Activated CD8-positive, alpha-beta T cell treated with anti-CD3 and anti-CD28 coated beads, Interleukin-2, amount 10 ng/mL, durations not matched to agents 7 days and 5 days (primary cell): Measurements from ENCODE around the gene ARHGAP15. TPM values are rescaled to one million over a fixed set of nuclear protein-coding genes. Genes with fewer than 3 reads are reported as not detected.
A peak's percentile ranks its signal among the peaks of the same experiment; 100 is the strongest.

ENCODE experiments used
- ATAC-seq: fragments of 150-1000 bp; cut with Tn5 transposase; one replicate; pipeline ENCODE4 v1.10.0; 2021; ENCODE audit warnings: moderate library complexity
- CTCF ChIA-PET: fragments of 350-600 bp; sonication (Branson Sonifier 250); formaldehyde crosslinking; loops from one replicate; lab custom pipeline; 2021; ENCODE audit warnings: antibody characterized with exemption; lab: Charles Lee
- POLR2A ChIA-PET: fragments of 350-600 bp; sonication (Branson Sonifier 250); formaldehyde crosslinking; loops from one replicate; lab custom pipeline; 2021; ENCODE audit warnings: antibody characterized with exemption; lab: Charles Lee
- DNase-seq: peaks from one replicate; pipeline ENCODE4 v3.0.0-alpha.2; 2020
- H3K27ac Mint-ChIP-seq: one replicate; pipeline ENCODE4 v1.8.0; 2021; ENCODE audit warnings: mild to moderate bottlenecking, mixed read lengths
- H3K27me3 Mint-ChIP-seq: one replicate; pipeline ENCODE4 v1.8.0; 2021; ENCODE audit warnings: low read depth, mixed read lengths
- H3K36me3 Mint-ChIP-seq: one replicate; pipeline ENCODE4 v1.8.0; 2021; ENCODE audit warnings: low read depth, mixed read lengths
- H3K4me1 Mint-ChIP-seq: one replicate; pipeline ENCODE4 v1.8.0; 2021; ENCODE audit warnings: low read depth, mixed read lengths
- H3K4me3 Mint-ChIP-seq: one replicate; pipeline ENCODE4 v1.8.0; 2021; ENCODE audit warnings: mild to moderate bottlenecking, mixed read lengths
- H3K9me3 Mint-ChIP-seq: one replicate; pipeline ENCODE4 v1.8.0; 2022; ENCODE audit warnings: mixed read lengths; ENCODE audit not compliant: insufficient read depth
- total RNA-seq, 2 experiments: library from RNA; stranded (reverse); gene quantifications; one replicate each; pipeline ENCODE4 v1.2.3, GENCODE V29; 2021

Gene ARHGAP15
- total RNA-seq, 2 experiments from 2014 or later: 154 to 158 TPM

- POLR2A ChIA-PET: interaction anchor here (2.2 kb wide), 1 partner anchor 9 kb away, joined by 12 read pairs; no protein-coding TSS in a partner anchor
- H3K27ac Mint-ChIP-seq: no peak overlapping the region
- H3K4me1 Mint-ChIP-seq: peaks cover 41% of the 10 kb centered on the region
- no peak for ATAC-seq
- H3K36me3 Mint-ChIP-seq: peaks cover 33% of the 10 kb centered on the region
- no peak for DNase-seq
- no peaks in the 10 kb centered on the region for H3K27me3 Mint-ChIP-seq
- CTCF ChIA-PET: interaction anchor here (1.2 to 3.2 kb wide), 2 partner anchors 10 to 88 kb away, joined by 3 to 33 read pairs; no protein-coding TSS in a partner anchor
- no peaks in the 10 kb centered on the region for H3K9me3 Mint-ChIP-seq
- H3K4me3 Mint-ChIP-seq: no peak overlapping the region
Observed at GRCh38 chr2:143248631-143249030, 119.4 kb downstream of the ARHGAP15 start.

DNA sequence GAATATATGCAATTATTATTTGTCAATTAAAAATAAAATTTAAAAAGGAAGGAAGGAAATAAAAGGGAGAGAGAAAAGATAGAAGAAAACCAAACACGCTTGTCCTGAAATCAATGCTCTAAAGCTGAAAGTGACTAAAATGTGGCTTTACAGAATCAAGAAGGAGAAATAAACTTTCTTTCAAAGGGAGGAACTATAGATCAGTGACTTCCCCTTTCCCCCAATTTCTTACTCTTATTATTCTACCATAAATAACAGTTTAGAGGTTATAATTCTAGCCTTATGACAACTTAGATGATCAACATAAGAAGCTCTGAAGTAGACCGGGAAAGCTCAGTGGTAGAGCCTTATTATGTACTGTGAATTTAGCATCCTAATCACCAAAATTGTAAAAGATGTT is 122.5 kb downstream of the ARHGAP15 start:
- DNase-seq (no peak), ATAC-seq (no peak)
- Mint-ChIP-seq H3K4me1 (peaks cover 65% of the 10 kb centered on the region), H3K36me3 (peaks cover 46% of the 10 kb centered on the region), H3K27ac (peak overlapping the region; percentile 65), H3K9me3 (no peaks in the 10 kb centered on the region), H3K4me3 (no peak overlapping the region), H3K27me3 (no peaks in the 10 kb centered on the region)
- ChIA-PET POLR2A (no interaction called here), CTCF (interaction anchor here (0.6 to 3.0 kb wide), 9 partner anchors 8 to 141 kb away, joined by 3 to 17 read pairs (median 6); no protein-coding TSS in a partner anchor)

- CTCF ChIA-PET: interaction anchor here (0.6 to 3.0 kb wide), 9 partner anchors 9 to 141 kb away, joined by 3 to 17 read pairs (median 6); no protein-coding TSS in a partner anchor
- POLR2A ChIA-PET: interaction anchor here (0.7 kb wide), 1 partner anchor 9 kb away, joined by 3 read pairs; no protein-coding TSS in a partner anchor
- Mint-ChIP-seq H3K9me3 (no peaks in the 10 kb centered on the region), H3K27ac (peak overlapping the region; percentile 70), H3K4me1 (peaks cover 70% of the 10 kb centered on the region), H3K4me3 (peak overlapping the region; percentile 25), H3K36me3 (peaks cover 49% of the 10 kb centered on the region), H3K27me3 (no peaks in the 10 kb centered on the region)
- ATAC-seq (no peak), DNase-seq (no peak)
Observed at GRCh38 chr2:143252138-143252907, 123.1 kb downstream of the ARHGAP15 start.

GRCh38 chr2:143254110-143254509 is 124.9 kb downstream of the ARHGAP15 start:
- Mint-ChIP-seq H3K4me3 (peak overlapping the region; percentile 45), H3K27ac (peak overlapping the region; percentile 81), H3K27me3 (no peaks in the 10 kb centered on the region), H3K36me3 (peaks cover 45% of the 10 kb centered on the region), H3K4me1 (peaks cover 75% of the 10 kb centered on the region), H3K9me3 (no peaks in the 10 kb centered on the region)
- ATAC-seq (peak; percentile 26), DNase-seq (peak; percentile 63)
- ChIA-PET CTCF (interaction anchor here (1.3 to 9.1 kb wide), 4 partner anchors 7 to 125 kb away, joined by 3 to 106 read pairs (median 13); partner anchors contain the start of gene ARHGAP15), POLR2A (interaction anchor here (0.9 kb wide), 1 partner anchor 126 kb away, joined by 4 read pairs; no protein-coding TSS in a partner anchor)

- peaks cover 81% of the 10 kb centered on the region for H3K4me1 Mint-ChIP-seq
- ATAC-seq (no peak), DNase-seq (no peak)
- H3K4me3 Mint-ChIP-seq: peak overlapping the region; percentile 60
- H3K9me3 Mint-ChIP-seq: no peaks in the 10 kb centered on the region
- CTCF ChIA-PET: interaction anchor here (1.3 to 9.1 kb wide), 6 partner anchors 31 to 143 kb away, joined by 3 to 126 read pairs (median 3); partner anchors contain the start of gene ARHGAP15
- H3K27ac Mint-ChIP-seq: peak overlapping the region; percentile 78
- POLR2A ChIA-PET: interaction anchor here (0.9 to 4.0 kb wide), 2 partner anchors 126 to 127 kb away, joined by 4 to 32 read pairs; partner anchors contain the start of gene ARHGAP15
- no peaks in the 10 kb centered on the region for H3K27me3 Mint-ChIP-seq
- H3K36me3 Mint-ChIP-seq: peaks cover 44% of the 10 kb centered on the region
Observed at GRCh38 chr2:143255086-143255485, 125.9 kb downstream of the ARHGAP15 start.

DNA sequence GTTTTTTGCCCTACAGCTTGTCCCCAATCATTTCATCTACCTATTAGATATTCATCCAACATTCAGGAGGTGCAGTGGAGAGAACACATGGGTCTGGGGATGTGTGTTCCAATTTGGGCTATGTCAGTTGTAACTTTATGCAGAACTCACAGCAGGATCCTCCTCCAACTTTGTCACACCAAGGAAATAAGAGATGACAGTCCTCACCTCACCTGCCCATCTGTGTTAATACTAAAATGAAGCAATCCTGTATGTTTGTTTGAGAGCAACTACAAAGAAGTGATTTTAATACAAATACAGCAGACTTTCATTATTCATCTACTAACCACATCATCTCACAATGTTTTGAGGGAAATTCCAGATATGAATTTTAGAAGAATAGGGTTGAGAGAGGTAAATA is 126.7 kb downstream of the ARHGAP15 start:
- ChIA-PET POLR2A (interaction anchor here (4.0 kb wide), 1 partner anchor 127 kb away, joined by 32 read pairs; the partner anchor contains the start of gene ARHGAP15), CTCF (interaction anchor here (1.4 to 9.1 kb wide), 6 partner anchors 33 to 222 kb away, joined by 3 to 126 read pairs (median 26); partner anchors contain the start of gene ARHGAP15)
- peaks cover 40% of the 10 kb centered on the region for H3K36me3 Mint-ChIP-seq
- peak; percentile 10 for ATAC-seq
- peaks cover 82% of the 10 kb centered on the region for H3K4me1 Mint-ChIP-seq
- H3K9me3 Mint-ChIP-seq: no peaks in the 10 kb centered on the region
- no peaks in the 10 kb centered on the region for H3K27me3 Mint-ChIP-seq
- peak; percentile 29 for DNase-seq
- H3K27ac Mint-ChIP-seq: peak overlapping the region; percentile 89
- H3K4me3 Mint-ChIP-seq: peak overlapping the region; percentile 63

GRCh38 chr2:143258126-143258892 is 129.1 kb downstream of the ARHGAP15 start:
- peak overlapping the region; percentile 98 for H3K27ac Mint-ChIP-seq
- peaks cover 84% of the 10 kb centered on the region for H3K4me1 Mint-ChIP-seq
- H3K9me3 Mint-ChIP-seq: no peaks in the 10 kb centered on the region
- ATAC-seq: peak; percentile 68
- H3K27me3 Mint-ChIP-seq: no peaks in the 10 kb centered on the region
- DNase-seq: peak; percentile 61
- POLR2A ChIA-PET: interaction anchor here (0.6 to 4.0 kb wide), 11 partner anchors 11 to 147 kb away, joined by 3 to 32 read pairs (median 4); partner anchors contain the start of gene ARHGAP15
- H3K4me3 Mint-ChIP-seq: peak overlapping the region; percentile 67
- CTCF ChIA-PET: interaction anchor here (0.7 to 9.1 kb wide), 47 partner anchors 8 to 225 kb away, joined by 3 to 126 read pairs (median 6); partner anchors contain the start of gene ARHGAP15
- peaks cover 44% of the 10 kb centered on the region for H3K36me3 Mint-ChIP-seq

- Mint-ChIP-seq H3K4me1 (peaks cover 79% of the 10 kb centered on the region), H3K27ac (peak overlapping the region; percentile 98), H3K9me3 (no peaks in the 10 kb centered on the region), H3K36me3 (peaks cover 52% of the 10 kb centered on the region), H3K4me3 (peak overlapping the region; percentile 67), H3K27me3 (no peaks in the 10 kb centered on the region)
- ChIA-PET CTCF (interaction anchor here (0.7 to 9.1 kb wide), 49 partner anchors 8 to 226 kb away, joined by 3 to 126 read pairs (median 6); partner anchors contain the start of gene ARHGAP15), POLR2A (interaction anchor here (1.0 to 1.5 kb wide), 4 partner anchors 18 to 149 kb away, joined by 3 to 13 read pairs (median 4); no protein-coding TSS in a partner anchor)
- ATAC-seq (peak; percentile 40), DNase-seq (peak; percentile 87)
Observed at GRCh38 chr2:143259368-143259958, 130.2 kb downstream of the ARHGAP15 start.

GRCh38 chr2:143261986-143262385 is 132.8 kb downstream of the ARHGAP15 start:
- Mint-ChIP-seq H3K4me1 (peaks cover 62% of the 10 kb centered on the region), H3K9me3 (peaks cover 3% of the 10 kb centered on the region), H3K36me3 (peaks cover 53% of the 10 kb centered on the region), H3K27me3 (no peaks in the 10 kb centered on the region), H3K27ac (peak overlapping the region; percentile 99), H3K4me3 (peak overlapping the region; percentile 65)
- POLR2A ChIA-PET: interaction anchor here (0.6 to 1.5 kb wide), 4 partner anchors 9 to 134 kb away, joined by 3 to 6 read pairs (median 4); no protein-coding TSS in a partner anchor
- ATAC-seq: peak; percentile 76
- DNase-seq: peak; percentile 78
- CTCF ChIA-PET: interaction anchor here (0.7 to 9.1 kb wide), 11 partner anchors 9 to 227 kb away, joined by 3 to 112 read pairs (median 9); partner anchors contain the start of gene ARHGAP15

DNA sequence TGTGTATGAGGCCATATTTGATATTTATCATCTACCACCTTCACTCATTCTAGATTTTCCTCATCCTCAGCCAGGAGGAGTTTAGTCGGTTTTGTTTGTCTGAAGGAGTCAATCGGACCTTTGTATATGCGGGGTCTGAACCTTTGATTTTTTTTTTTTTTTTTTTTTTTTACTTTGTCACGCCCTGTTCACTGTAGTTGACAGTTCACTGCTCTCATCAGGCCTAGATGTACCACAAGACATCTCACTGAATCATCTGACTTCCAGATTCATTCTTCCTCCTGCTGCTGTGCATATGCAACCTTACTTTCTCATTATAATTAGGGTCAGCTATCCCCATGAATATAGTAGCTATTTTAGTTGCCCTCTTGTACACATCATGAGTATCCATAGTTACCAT is 133.2 kb downstream of the ARHGAP15 start:
- H3K4me1 Mint-ChIP-seq: peaks cover 58% of the 10 kb centered on the region
- H3K27ac Mint-ChIP-seq: peak overlapping the region; percentile 85
- peaks cover 54% of the 10 kb centered on the region for H3K36me3 Mint-ChIP-seq

More for the DNA sequence above, 133.2 kb downstream of the ARHGAP15 start:
- Mint-ChIP-seq H3K4me3 (no peak overlapping the region), H3K27me3 (no peaks in the 10 kb centered on the region), H3K9me3 (peaks cover 7% of the 10 kb centered on the region)
- no peak for DNase-seq
- POLR2A ChIA-PET: interaction anchor here (0.6 to 1.5 kb wide), 4 partner anchors 9 to 134 kb away, joined by 3 to 6 read pairs (median 4); no protein-coding TSS in a partner anchor
- peak; percentile 11 for ATAC-seq
- CTCF ChIA-PET: interaction anchor here (1.4 to 9.1 kb wide), 9 partner anchors 9 to 228 kb away, joined by 4 to 112 read pairs (median 16); partner anchors contain the start of gene ARHGAP15
